Activated CD4-positive, alpha-beta T cell treated with anti-CD3 and anti-CD28 coated beads, Interleukin-2, amount 10 ng/mL, durations not matched to agents 24 days and 14 days (primary cell): ENCODE measurements around the gene ITPR2. TPM values are rescaled to one million over a fixed set of nuclear protein-coding genes. Genes with fewer than 3 reads are reported as not detected.
"Not testable (repeated sequence)": the region's sequence is repeated elsewhere in the genome, so short reads cannot be mapped to it uniquely, and the experiment has no call there.

Experiments used
- DNase-seq: peaks from one replicate; pipeline ENCODE4 v3.0.0; 2022
- H3K27ac Mint-ChIP-seq: one replicate; pipeline ENCODE4 v1.8.0; 2022; ENCODE audit warnings: mild to moderate bottlenecking, mixed read lengths
- H3K27me3 Mint-ChIP-seq: one replicate; pipeline ENCODE4 v1.8.0; 2022; ENCODE audit warnings: mixed read lengths
- H3K36me3 Mint-ChIP-seq: one replicate; pipeline ENCODE4 v1.8.0; 2022; ENCODE audit warnings: low read depth, mild to moderate bottlenecking, mixed read lengths
- H3K4me1 Mint-ChIP-seq: one replicate; pipeline ENCODE4 v1.8.0; 2021; ENCODE audit warnings: mixed read lengths
- H3K4me3 Mint-ChIP-seq: one replicate; pipeline ENCODE4 v1.8.0; 2022; ENCODE audit warnings: mild to moderate bottlenecking, moderate library complexity, mixed read lengths
- H3K9me3 Mint-ChIP-seq: one replicate; pipeline ENCODE4 v1.8.0; 2021; ENCODE audit warnings: mixed read lengths
- intact Hi-C: fragments of 100-400 bp; cut with micrococcal nuclease; formaldehyde crosslinking; loops from one replicate; pipeline ENCODE4 v1.15.1; 2023
- total RNA-seq: library from RNA; stranded (reverse); gene quantifications from 2 replicates; pipeline ENCODE4 v1.2.3, GENCODE V29; 2022

Gene ITPR2
- total RNA-seq, 1 donor from 2014 or later, result 46.0 TPM

DNA sequence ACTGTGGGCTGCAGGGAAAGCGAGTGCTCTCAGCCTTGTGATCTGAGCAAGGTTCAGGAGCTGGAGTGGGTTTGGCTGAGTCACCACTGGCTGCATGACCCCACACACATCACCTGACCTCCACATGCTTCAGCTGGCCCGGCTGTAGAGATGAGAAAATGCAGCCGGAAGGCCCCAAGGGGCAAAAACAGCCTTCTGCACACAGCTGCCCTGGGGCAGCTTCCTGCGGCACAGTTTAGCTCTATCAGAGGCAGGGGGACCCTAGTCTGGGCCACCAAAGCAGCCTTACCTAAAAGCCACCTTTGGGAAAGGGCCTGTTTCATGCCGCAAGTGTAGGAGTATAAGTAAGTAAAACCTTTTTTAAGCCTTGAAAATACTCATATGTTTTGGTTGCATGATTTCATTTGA is 514.3 kb downstream of the ITPR2 start:
- peaks cover 21% of the 10 kb centered on the region for H3K9me3 Mint-ChIP-seq
- H3K4me1 Mint-ChIP-seq, result peaks cover 6% of the 10 kb centered on the region
- H3K4me3 Mint-ChIP-seq, result no peak overlapping the region
- no peak for DNase-seq
- H3K36me3 Mint-ChIP-seq, result no peaks in the 10 kb centered on the region
- peaks cover 9% of the 10 kb centered on the region for H3K27me3 Mint-ChIP-seq
- no peak overlapping the region for H3K27ac Mint-ChIP-seq
- intact Hi-C loops, result loop anchor here (1.0 kb wide), 1 partner anchor 44 kb away; no protein-coding TSS in a partner anchor

DNA sequence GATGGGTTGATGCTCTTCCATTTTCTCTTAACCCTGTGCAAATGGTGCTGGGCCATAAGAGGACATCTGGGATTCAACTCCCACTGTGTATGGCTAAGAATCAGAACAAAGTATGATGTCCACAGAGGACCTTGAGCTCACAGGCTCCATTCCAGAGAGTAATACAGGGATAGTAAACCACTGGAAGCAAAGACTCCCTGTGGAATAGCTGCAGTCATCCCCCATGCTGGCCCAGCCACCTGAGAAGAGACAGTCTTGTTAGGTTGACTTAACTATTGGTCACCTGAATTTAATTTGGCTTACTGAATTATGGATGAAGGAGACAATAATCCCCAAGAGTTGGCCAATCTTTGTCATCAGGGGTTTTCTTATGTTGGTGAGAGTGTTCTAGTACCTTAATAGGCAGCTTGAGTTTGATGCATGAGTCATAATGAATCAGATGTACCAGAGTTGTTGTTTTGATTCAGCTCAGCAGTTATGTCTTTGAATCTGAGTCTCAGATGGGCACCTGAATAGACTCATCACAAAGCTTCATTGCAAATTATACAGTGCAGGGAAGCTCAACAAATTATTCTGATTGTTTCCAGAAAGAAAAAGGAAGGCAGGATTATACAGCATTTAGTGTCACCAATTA is 514.9 kb downstream of the ITPR2 start:
- H3K4me3 Mint-ChIP-seq, result no peak overlapping the region
- peaks cover 27% of the 10 kb centered on the region for H3K9me3 Mint-ChIP-seq
- no peaks in the 10 kb centered on the region for H3K36me3 Mint-ChIP-seq
- H3K27ac Mint-ChIP-seq, result no peak overlapping the region
- H3K4me1 Mint-ChIP-seq, result peaks cover 6% of the 10 kb centered on the region
- peaks cover 14% of the 10 kb centered on the region for H3K27me3 Mint-ChIP-seq
- intact Hi-C loops, result loop anchor here (1.0 kb wide), 1 partner anchor 44 kb away; no protein-coding TSS in a partner anchor
- DNase-seq, result no peak

DNA sequence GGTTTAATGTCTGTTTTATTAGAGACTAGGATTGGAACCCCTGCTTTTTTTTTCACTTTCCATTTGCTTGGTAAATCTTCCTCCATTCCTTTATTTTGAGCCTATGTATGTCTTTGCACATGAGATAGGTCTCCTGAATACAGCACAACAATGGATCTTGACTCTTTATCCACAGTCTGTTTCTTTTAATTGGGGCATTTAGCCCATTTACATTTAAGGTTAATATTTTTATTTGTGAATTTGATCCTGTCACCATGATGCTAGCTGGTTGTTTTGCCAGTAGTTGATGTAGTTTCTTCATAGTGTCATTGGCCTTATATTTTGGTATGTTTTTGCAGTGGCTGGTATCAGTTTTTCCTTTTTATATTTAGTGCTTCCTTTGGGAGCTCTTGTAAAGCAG is 518.9 kb downstream of the ITPR2 start:
- intact Hi-C loops, H3K4me1 Mint-ChIP-seq, H3K27ac Mint-ChIP-seq, H3K4me3 Mint-ChIP-seq, H3K36me3 Mint-ChIP-seq, DNase-seq: not testable (repeated sequence)
- peaks cover 17% of the 10 kb centered on the region for H3K27me3 Mint-ChIP-seq
- peaks cover 31% of the 10 kb centered on the region for H3K9me3 Mint-ChIP-seq

- intact Hi-C loops, H3K27ac Mint-ChIP-seq, DNase-seq, H3K4me1 Mint-ChIP-seq, H3K4me3 Mint-ChIP-seq, H3K36me3 Mint-ChIP-seq: not testable (repeated sequence)
- H3K27me3 Mint-ChIP-seq, result peaks cover 20% of the 10 kb centered on the region
- peaks cover 26% of the 10 kb centered on the region for H3K9me3 Mint-ChIP-seq
Measured at GRCh38 chr12:26310489-26310888, 522.5 kb downstream of the ITPR2 start.

DNA sequence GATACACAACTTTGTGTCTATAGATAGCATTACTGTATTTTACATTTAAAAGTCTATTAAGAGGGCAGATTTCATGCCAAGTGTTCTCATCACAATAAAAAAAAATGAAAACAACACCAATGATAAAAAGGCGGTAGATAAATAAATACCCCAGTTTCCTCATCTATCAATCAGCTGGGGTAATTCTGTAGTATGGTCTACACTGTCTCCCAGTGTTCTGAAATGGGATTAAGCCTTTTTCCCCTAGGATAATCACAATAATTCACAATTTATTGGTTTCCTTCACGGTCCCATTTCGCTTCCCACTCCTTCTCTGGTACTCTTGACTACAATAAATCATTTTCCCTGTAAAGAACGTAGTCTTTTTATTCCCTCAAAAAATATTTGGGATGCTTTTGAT is 523.4 kb downstream of the ITPR2 start:
- Mint-ChIP-seq H3K4me3 (no peak overlapping the region), H3K27me3 (peaks cover 21% of the 10 kb centered on the region), H3K27ac (no peak overlapping the region), H3K4me1 (no peaks in the 10 kb centered on the region), H3K36me3 (no peaks in the 10 kb centered on the region), H3K9me3 (peaks cover 21% of the 10 kb centered on the region)
- no peak for DNase-seq
- intact Hi-C loops, result no loop called here

DNA sequence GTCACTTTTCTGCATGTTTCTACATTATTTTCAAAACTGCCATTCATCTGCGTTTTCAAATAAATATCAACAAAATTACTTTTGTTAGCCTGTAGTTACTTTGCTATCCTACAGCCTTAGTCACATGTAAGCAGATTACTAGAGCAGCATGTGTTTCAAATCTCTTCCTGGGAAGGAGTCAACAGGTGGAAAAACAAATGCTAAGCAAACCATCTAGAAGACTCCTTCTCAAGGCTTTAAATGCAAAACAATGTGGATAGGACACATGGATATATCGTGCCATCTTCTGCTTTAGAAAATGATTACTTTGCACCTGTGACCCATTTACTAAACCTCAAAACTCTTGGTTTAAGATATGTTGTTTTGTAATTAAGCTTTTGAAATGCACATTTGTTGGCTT is 528.7 kb downstream of the ITPR2 start:
- H3K4me3 Mint-ChIP-seq, result no peak overlapping the region
- H3K9me3 Mint-ChIP-seq, result no peaks in the 10 kb centered on the region
- H3K4me1 Mint-ChIP-seq, result peaks cover 3% of the 10 kb centered on the region
- no peak overlapping the region for H3K27ac Mint-ChIP-seq
- no peaks in the 10 kb centered on the region for H3K36me3 Mint-ChIP-seq
- intact Hi-C loops, result no loop called here
- H3K27me3 Mint-ChIP-seq, result peaks cover 27% of the 10 kb centered on the region
- DNase-seq, result no peak

GRCh38 chr12:26303418-26303817 is 529.6 kb downstream of the ITPR2 start:
- H3K4me3 Mint-ChIP-seq, result no peak overlapping the region
- intact Hi-C loops, result no loop called here
- H3K4me1 Mint-ChIP-seq, result peaks cover 10% of the 10 kb centered on the region
- H3K9me3 Mint-ChIP-seq, result no peaks in the 10 kb centered on the region
- DNase-seq, result no peak
- no peak overlapping the region for H3K27ac Mint-ChIP-seq
- H3K36me3 Mint-ChIP-seq, result no peaks in the 10 kb centered on the region
- H3K27me3 Mint-ChIP-seq, result peaks cover 27% of the 10 kb centered on the region

GRCh38 chr12:26302776-26303175 is 530.2 kb downstream of the ITPR2 start:
- Mint-ChIP-seq H3K9me3 (no peaks in the 10 kb centered on the region), H3K36me3 (no peaks in the 10 kb centered on the region), H3K27me3 (peaks cover 27% of the 10 kb centered on the region), H3K4me3 (no peak overlapping the region), H3K27ac (no peak overlapping the region), H3K4me1 (peaks cover 10% of the 10 kb centered on the region)
- no peak for DNase-seq
- intact Hi-C loops, result no loop called here

DNA sequence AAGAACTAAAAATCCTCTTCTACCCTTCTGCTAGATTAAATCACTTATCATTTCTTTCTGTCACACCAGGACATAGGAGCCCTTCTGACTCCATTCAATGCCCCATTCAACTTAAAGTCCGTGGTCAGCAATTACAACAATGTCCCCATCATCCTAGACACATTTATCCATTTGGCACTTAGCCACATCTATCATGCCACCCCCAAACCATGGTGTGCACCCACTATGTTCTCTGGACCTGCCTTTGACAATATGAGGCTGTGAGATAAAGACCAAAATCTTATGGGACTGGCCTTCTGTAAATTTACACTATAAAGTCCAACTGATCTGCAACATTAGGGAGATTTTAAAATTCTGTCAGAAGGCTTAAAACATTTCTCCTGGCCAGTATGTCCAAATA is 533.2 kb downstream of the ITPR2 start:
- Mint-ChIP-seq H3K27ac (no peak overlapping the region), H3K4me1 (peaks cover 10% of the 10 kb centered on the region), H3K27me3 (peaks cover 23% of the 10 kb centered on the region), H3K4me3 (no peak overlapping the region), H3K36me3 (no peaks in the 10 kb centered on the region), H3K9me3 (peaks cover 5% of the 10 kb centered on the region)
- intact Hi-C loops, result loop anchor here (1.0 kb wide), 1 partner anchor 25 kb away; no protein-coding TSS in a partner anchor
- no peak for DNase-seq

GRCh38 chr12:26298785-26299621 is 534.0 kb downstream of the ITPR2 start:
- H3K36me3 Mint-ChIP-seq, result no peaks in the 10 kb centered on the region
- H3K4me1 Mint-ChIP-seq, result peaks cover 10% of the 10 kb centered on the region
- peak overlapping the region; percentile 2 for H3K27ac Mint-ChIP-seq
- peaks cover 22% of the 10 kb centered on the region for H3K27me3 Mint-ChIP-seq
- peak; percentile 68 for DNase-seq
- intact Hi-C loops, result loop anchor here (1.0 kb wide), 1 partner anchor 25 kb away; no protein-coding TSS in a partner anchor
- peak overlapping the region; percentile 57 for H3K4me3 Mint-ChIP-seq
- peaks cover 5% of the 10 kb centered on the region for H3K9me3 Mint-ChIP-seq

DNA sequence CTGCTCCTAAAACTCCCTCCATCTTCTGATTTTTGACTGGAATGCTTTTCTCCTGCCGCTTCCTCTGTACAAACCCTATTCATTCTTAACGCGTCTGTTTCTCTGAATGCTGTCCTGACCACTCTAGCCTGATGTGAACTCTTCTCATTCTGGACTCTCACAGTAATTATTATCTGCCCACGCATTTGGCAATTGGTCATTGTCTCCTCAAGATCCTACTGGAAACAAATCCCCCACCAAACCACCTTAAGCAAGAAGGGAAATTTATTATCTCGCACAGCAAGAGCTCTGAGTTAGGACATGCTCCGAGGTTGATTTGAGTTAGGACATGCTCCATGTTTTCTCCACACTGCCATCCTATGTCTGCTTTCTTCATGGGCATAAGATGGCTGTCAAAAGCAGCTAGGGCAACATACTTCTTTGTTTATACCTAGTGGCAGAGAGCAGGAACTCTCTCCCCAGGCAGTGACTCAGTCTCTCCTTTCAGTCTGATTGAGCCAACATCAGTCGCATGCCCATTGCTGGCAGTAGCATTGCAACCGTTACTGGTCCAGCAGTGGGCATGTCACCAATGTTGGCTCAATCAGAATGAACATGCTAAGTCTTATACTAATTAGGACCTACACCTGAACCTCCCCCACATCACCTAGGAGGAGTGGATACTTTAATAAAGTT is 535.5 kb downstream of the ITPR2 start:
- no peak overlapping the region for H3K27ac Mint-ChIP-seq
- no peak overlapping the region for H3K4me3 Mint-ChIP-seq
- intact Hi-C loops, result no loop called here
- peaks cover 16% of the 10 kb centered on the region for H3K27me3 Mint-ChIP-seq
- H3K36me3 Mint-ChIP-seq, result no peaks in the 10 kb centered on the region
- H3K9me3 Mint-ChIP-seq, result peaks cover 5% of the 10 kb centered on the region
- H3K4me1 Mint-ChIP-seq, result peaks cover 10% of the 10 kb centered on the region
- no peak for DNase-seq

GRCh38 chr12:26295001-26295400 is 538.0 kb downstream of the ITPR2 start:
- H3K36me3 Mint-ChIP-seq, result no peaks in the 10 kb centered on the region
- H3K27me3 Mint-ChIP-seq, result peaks cover 9% of the 10 kb centered on the region
- H3K27ac Mint-ChIP-seq, result no peak overlapping the region
- peaks cover 10% of the 10 kb centered on the region for H3K4me1 Mint-ChIP-seq
- DNase-seq, result no peak
- no peak overlapping the region for H3K4me3 Mint-ChIP-seq
- intact Hi-C loops, result no loop called here
- H3K9me3 Mint-ChIP-seq, result peaks cover 5% of the 10 kb centered on the region

DNA sequence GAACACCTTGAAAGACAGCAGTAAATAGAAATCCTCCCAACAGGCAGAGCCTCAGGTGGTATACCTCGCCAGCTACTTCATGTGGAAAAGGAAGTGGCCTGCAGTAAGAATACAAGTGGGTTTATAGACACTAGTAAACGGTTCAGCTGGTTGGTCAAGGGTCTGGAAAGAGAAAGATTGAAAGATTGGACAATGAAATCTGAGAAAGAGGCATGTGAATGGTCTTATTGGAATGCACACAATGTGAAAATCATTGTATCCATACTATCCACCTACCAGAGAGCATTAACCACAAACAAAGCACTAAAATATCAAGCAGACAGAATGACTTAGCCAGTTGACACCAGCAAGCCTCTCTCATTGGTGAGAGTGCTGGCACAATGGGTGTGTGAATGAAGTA is 539.4 kb downstream of the ITPR2 start:
- H3K4me1 Mint-ChIP-seq, result peaks cover under 1% of the 10 kb centered on the region
- DNase-seq, result no peak
- H3K36me3 Mint-ChIP-seq, result no peaks in the 10 kb centered on the region
- no peak overlapping the region for H3K27ac Mint-ChIP-seq
- intact Hi-C loops, result no loop called here
- no peak overlapping the region for H3K4me3 Mint-ChIP-seq
- peaks cover 9% of the 10 kb centered on the region for H3K27me3 Mint-ChIP-seq
- H3K9me3 Mint-ChIP-seq, result peaks cover 5% of the 10 kb centered on the region

- H3K36me3 Mint-ChIP-seq, result no peaks in the 10 kb centered on the region
- H3K4me1 Mint-ChIP-seq, result no peaks in the 10 kb centered on the region
- H3K9me3 Mint-ChIP-seq, result peaks cover 5% of the 10 kb centered on the region
- peaks cover 12% of the 10 kb centered on the region for H3K27me3 Mint-ChIP-seq
- H3K4me3 Mint-ChIP-seq, result no peak overlapping the region
- no peak for DNase-seq
- no peak overlapping the region for H3K27ac Mint-ChIP-seq
- intact Hi-C loops, result no loop called here
Measured at GRCh38 chr12:26292596-26292995, 540.4 kb downstream of the ITPR2 start.
